SK-N-SH (cell line): ENCODE measurements around the gene IFI27L1. TPM values are rescaled to one million over a fixed set of nuclear protein-coding genes. Genes with fewer than 3 reads are reported as not detected.

Source experiments
- CTCF ChIA-PET: fragments of 300-600, 350-600 bp; formaldehyde crosslinking; extraction: SDS; loops from one replicate; lab custom pipeline; 2021; lab: Yijun Ruan, JAX
- POLR2A ChIA-PET: fragments of 350-600 bp; sonication (Branson Sonifier 250); formaldehyde crosslinking; extraction: SDS; loops from one replicate; lab custom pipeline; 2020; ENCODE audit warnings: antibody characterized with exemption, inconsistent platforms; lab: Yijun Ruan, JAX
- DNase-seq: peaks from one replicate; pipeline ENCODE4 v3.0.0; 2012
- H2AFZ ChIP-seq: fragments of 200-600 bp; sonication (generic); 2 replicates; pipeline ENCODE4 v1.8.1; 2016; ENCODE audit warnings: antibody characterized with exemption, mild to moderate bottlenecking, low read depth
- H3F3A ChIP-seq: fragments of 200-600 bp; sonication (generic); replicated peaks from 2 replicates; pipeline ENCODE3; 2016; ENCODE audit warnings: antibody characterized with exemption, mild to moderate bottlenecking; ENCODE audit not compliant: insufficient read depth
- H3K27ac ChIP-seq, 2 experiments: fragments of 200-500 bp in 1 of 2; fragments of 200-600 bp in 1 of 2; sonication (Bioruptor generic) in 1 of 2; sonication (generic), shearing (Covaris generic) in 1 of 2; 2 replicates each; pipeline versions ENCODE4 v1.5.1 to v1.6.1; 2014 to 2016; ENCODE audit warnings: low read depth in 2 of 2, inconsistent platforms in 1 of 2, low read length in 1 of 2, mild to moderate bottlenecking in 1 of 2, mixed read lengths in 1 of 2
- H3K27me3 ChIP-seq: fragments of 200-600 bp; sonication (generic), shearing (Covaris generic); 2 replicates; pipeline ENCODE4 v1.6.1; 2016; ENCODE audit warnings: mixed run types; ENCODE audit not compliant: insufficient read depth
- H3K36me3 ChIP-seq, 2 experiments: fragments of 200-500 bp in 1 of 2; fragments of 200-600 bp in 1 of 2; sonication (Bioruptor generic) in 1 of 2; sonication (generic) in 1 of 2; replicated peaks in 1 of 2; 2 replicates each; pipeline versions ENCODE3 to v1.5.1; 2014 to 2016; ENCODE audit warnings: low read length in 1 of 2, mild to moderate bottlenecking in 1 of 2; ENCODE audit not compliant: insufficient read depth in 2 of 2, control insufficient read depth in 1 of 2
- H3K4me1 ChIP-seq, 2 experiments: fragments of 200-500 bp in 1 of 2; fragments of 200-600 bp in 1 of 2; sonication (Bioruptor generic) in 1 of 2; sonication (generic), shearing (Covaris generic) in 1 of 2; 2 replicates each; pipeline versions ENCODE4 v1.5.1 to v1.6.1; 2014 to 2016; ENCODE audit warnings: low read depth in 1 of 2, low read length in 1 of 2, mixed run types in 1 of 2; ENCODE audit not compliant: insufficient read depth in 2 of 2, control insufficient read depth in 1 of 2
- H3K4me2 ChIP-seq: fragments of 200-600 bp; sonication (generic), shearing (Covaris generic); 2 replicates; pipeline ENCODE4 v1.6.1; 2017; ENCODE audit warnings: mixed run types
- H3K4me3 ChIP-seq, 2 experiments: fragments of 200-500 bp in 1 of 2; fragments of 200-600 bp in 1 of 2; sonication (Bioruptor generic) in 1 of 2; sonication (generic), shearing (Covaris generic) in 1 of 2; 2 replicates each; pipeline versions ENCODE4 v1.5.1 to v1.8.1; 2014 to 2016; ENCODE audit warnings: low read depth in 2 of 2, inconsistent platforms in 1 of 2, low read length in 1 of 2, mild to moderate bottlenecking in 1 of 2, mixed read lengths in 1 of 2, moderate library complexity in 1 of 2
- H3K79me2 ChIP-seq: fragments of 200-600 bp; sonication (generic); 2 replicates; pipeline ENCODE4 v1.8.1; 2017; ENCODE audit warnings: mild to moderate bottlenecking; ENCODE audit not compliant: insufficient read depth
- H3K9ac ChIP-seq: fragments of 200-600 bp; sonication (generic); 2 replicates; pipeline ENCODE4 v1.6.1; 2017; ENCODE audit warnings: mixed run types
- H3K9me2 ChIP-seq: fragments of 200-600 bp; sonication (generic); 2 replicates; pipeline ENCODE4 v1.6.1; 2017; ENCODE audit warnings: mixed run types
- H3K9me3 ChIP-seq: fragments of 200-600 bp; sonication (generic); 2 replicates; pipeline ENCODE4 v1.6.1; 2017; ENCODE audit warnings: mixed run types, mild to moderate bottlenecking, moderate library complexity
- H4K20me1 ChIP-seq: fragments of 200-600 bp; sonication (generic); 2 replicates; pipeline ENCODE4 v1.6.1; 2017; ENCODE audit warnings: mild to moderate bottlenecking, mixed run types; ENCODE audit not compliant: insufficient read depth
- CHD2 ChIP-seq: fragments of 150-350 bp; IDR thresholded peaks from 2 replicates; pipeline ENCODE4 v1.6.1; 2018; ENCODE audit warnings: low read length; ENCODE audit not compliant: partially characterized antibody
- ELF1 ChIP-seq: IDR thresholded peaks from 2 replicates; pipeline ENCODE4 v1.4.0; 2012
- EZH2phosphoT487 ChIP-seq: fragments of 200-600 bp; sonication (generic); IDR thresholded peaks from 2 replicates; pipeline ENCODE4 v1.6.1; 2017; ENCODE audit warnings: low read depth, mixed run types, mild to moderate bottlenecking, antibody characterized with exemption, moderate library complexity, borderline replicate concordance
- JUND ChIP-seq: IDR thresholded peaks from 2 replicates; pipeline ENCODE4 v1.4.0; 2012
- MXI1 ChIP-seq: IDR thresholded peaks from 2 replicates; pipeline ENCODE4 v1.6.1; 2012; ENCODE audit warnings: mild to moderate bottlenecking, low read depth, low read length, improper control_type of control experiment
- NRF1 ChIP-seq: IDR thresholded peaks from 2 replicates; pipeline ENCODE4 v1.6.1; 2012; ENCODE audit warnings: low read depth, mild to moderate bottlenecking, low read length
- RXRA ChIP-seq: IDR thresholded peaks from 2 replicates; pipeline ENCODE4 v1.4.0; 2012; ENCODE audit warnings: low read depth, mild to moderate bottlenecking, borderline replicate concordance
- TCF12 ChIP-seq: IDR thresholded peaks from 2 replicates; pipeline ENCODE4 v1.4.0; 2012
- USF2 ChIP-seq: fragments of 150-350 bp; IDR thresholded peaks from 2 replicates; pipeline ENCODE4 v1.6.1; 2017; ENCODE audit warnings: antibody characterized with exemption, low read length, low read depth, borderline replicate concordance
- WGBS: methylation state at CpG from one replicate; pipeline ENCODE4 v1.1.6; 2017; ENCODE audit warnings: low lambda C conversion rate; 5-methylcytosine and 5-hydroxymethylcytosine counted together
- polyA plus RNA-seq, 3 experiments: library from polyadenylated mRNA; depleted of rRNA; stranded (reverse); fragments of >200 nt; gene quantifications; 2 replicates each; pipeline ENCODE4 v1.2.3, GENCODE V29; 2012

IFI27L1 gene
- polyA plus RNA-seq, 1 of the 3 experiments (the other 2 are of a cell fraction): 35.3 TPM

- Histone ChIP-seq H2AFZ (no peak overlapping the region), H3F3A (no peaks in the 10 kb centered on the region), H3K4me3 (no peak overlapping the region), H3K9me3 (no peaks in the 10 kb centered on the region), H3K9ac (no peak overlapping the region), H3K9me2 (no peaks in the 10 kb centered on the region), H4K20me1 (no peaks in the 10 kb centered on the region), H3K79me2 (no peaks in the 10 kb centered on the region), H3K4me1 (peaks cover 0 to 12% of the 10 kb centered on the region in 2 experiments; a peak in 2 of 4 replicates), H3K4me2 (no peak overlapping the region), H3K36me3 (peaks cover 11 to 64% of the 10 kb centered on the region in 2 experiments), H3K27me3 (no peaks in the 10 kb centered on the region), H3K27ac (no peak overlapping the region; a peak in 1 of 4 replicates)
- ChIA-PET POLR2A (no interaction called here), CTCF (interaction anchor here (1.0 to 8.1 kb wide), 4 partner anchors 8 to 93 kb away, joined by 3 to 74 read pairs (median 6); no protein-coding TSS in a partner anchor)
- 96% methylated on average over 8 of the region's 8 CpGs for WGBS
- TF ChIP-seq RXRA (no peak), MXI1 (no peak), JUND (no peak)
- DNase-seq: no peak
These were observed 36.0 kb upstream of the IFI27L1 start for GRCh38 chr14:94045101-94045500.

- Histone ChIP-seq H3K9ac (no peak overlapping the region), H3K36me3 (peaks cover 13 to 71% of the 10 kb centered on the region in 2 experiments), H3K9me3 (no peaks in the 10 kb centered on the region), H3K27me3 (no peaks in the 10 kb centered on the region), H3K4me1 (peaks cover 0 to 15% of the 10 kb centered on the region in 2 experiments; a peak in 2 of 4 replicates), H3K4me3 (no peak overlapping the region), H3F3A (no peaks in the 10 kb centered on the region), H3K4me2 (no peak overlapping the region), H3K79me2 (no peaks in the 10 kb centered on the region), H4K20me1 (no peaks in the 10 kb centered on the region), H2AFZ (no peak overlapping the region), H3K27ac (no peak overlapping the region; a peak in 1 of 4 replicates), H3K9me2 (no peaks in the 10 kb centered on the region)
- CTCF ChIA-PET: interaction anchor here (0.8 to 8.1 kb wide), 4 partner anchors 8 to 92 kb away, joined by 3 to 74 read pairs (median 6); no protein-coding TSS in a partner anchor
- no peak for DNase-seq
- TF ChIP-seq ELF1 (no peak), TCF12 (no peak), USF2 (no peak), RXRA (no peak), MXI1 (no peak), CHD2 (no peak), NRF1 (no peak), EZH2phosphoT487 (no peak)
- POLR2A ChIA-PET: no interaction called here
- 94% methylated on average over 14 of the region's 19 CpGs for WGBS
These were observed 35.4 kb upstream of the IFI27L1 start for GRCh38 chr14:94045563-94046345.
